CD4-positive, alpha-beta T cell (primary cell): Measurements from ENCODE around the gene CCL8. TPM values are rescaled to one million over a fixed set of nuclear protein-coding genes. Genes with fewer than 3 reads are reported as not detected.

Experiments
- ATAC-seq: fragments of 200-7000 bp; cut with Tn5 transposase; one replicate; pipeline ENCODE4 v1.10.0; 2022; ENCODE audit warnings: mild to moderate bottlenecking; ENCODE audit not compliant: poor library complexity
- CTCF ChIA-PET: fragments of 350-600 bp; sonication (Branson Sonifier 250); formaldehyde crosslinking; loops from one replicate; lab custom pipeline; 2021; ENCODE audit warnings: antibody characterized with exemption, inconsistent platforms; lab: Charles Lee
- POLR2A ChIA-PET: fragments of 350-600 bp; sonication (Branson Sonifier 250); formaldehyde crosslinking; loops from one replicate; lab custom pipeline; 2021; ENCODE audit warnings: antibody characterized with exemption, inconsistent platforms; lab: Charles Lee
- DNase-seq, 14 experiments: peaks; one replicate each; pipeline ENCODE4 v3.0.0-alpha.2; 2013 to 2020; ENCODE audit warnings: mixed read lengths in 2 of 14
- H3K27ac ChIP-seq, 2 donors: one replicate each; pipeline versions ENCODE4 v1.5.1 to v1.7.0; 2013; ENCODE audit warnings: low read length in 2 of 2, low read depth in 1 of 2, mild to moderate bottlenecking in 1 of 2
- H3K27me3 ChIP-seq, 2 experiments: 1 replicate in 1 of 2; 2 replicates in 1 of 2; pipeline versions ENCODE4 v1.6.1 to v1.7.0; 2013; ENCODE audit warnings: low read length in 2 of 2, control low read depth in 1 of 2, mild to moderate bottlenecking in 1 of 2, moderate library complexity in 1 of 2; ENCODE audit not compliant: insufficient read depth in 2 of 2, control insufficient read depth in 1 of 2
- H3K36me3 ChIP-seq: one replicate; pipeline ENCODE4 v1.6.1; 2013; ENCODE audit warnings: low read length, control low read depth; ENCODE audit not compliant: insufficient read depth
- H3K4me1 ChIP-seq: one replicate; pipeline ENCODE4 v1.6.1; 2013; ENCODE audit warnings: low read length, control low read depth; ENCODE audit not compliant: insufficient read depth
- H3K4me3 ChIP-seq: one replicate; pipeline ENCODE4 v1.5.1; 2013; ENCODE audit warnings: mild to moderate bottlenecking, low read length, moderate library complexity
- H3K9me3 ChIP-seq, 2 experiments: 1 replicate in 1 of 2; 2 replicates in 1 of 2; pipeline versions ENCODE4 v1.6.1 to v1.7.0; 2013; ENCODE audit warnings: low read length in 2 of 2, mild to moderate bottlenecking in 2 of 2, control low read depth in 1 of 2, moderate library complexity in 1 of 2; ENCODE audit not compliant: control insufficient read depth in 1 of 2, insufficient read depth in 1 of 2
- H3K27ac Mint-ChIP-seq: one replicate; pipeline ENCODE4 v1.8.0; 2020; ENCODE audit warnings: mixed read lengths
- H3K27me3 Mint-ChIP-seq: one replicate; pipeline ENCODE4 v1.8.0; 2021; ENCODE audit warnings: mixed read lengths
- H3K36me3 Mint-ChIP-seq: one replicate; pipeline ENCODE4 v1.8.0; 2021; ENCODE audit warnings: low read depth, mixed read lengths
- H3K4me1 Mint-ChIP-seq: one replicate; pipeline ENCODE4 v1.8.0; 2021; ENCODE audit warnings: low read depth, mixed read lengths
- H3K4me3 Mint-ChIP-seq: one replicate; pipeline ENCODE4 v1.8.0; 2020; ENCODE audit warnings: mild to moderate bottlenecking, mixed read lengths
- H3K9me3 Mint-ChIP-seq: one replicate; pipeline ENCODE4 v1.8.0; 2020; ENCODE audit warnings: mixed read lengths
- intact Hi-C, 2 experiments: fragments of 100-400 bp; cut with DNase I in 1 of 2; cut with micrococcal nuclease in 1 of 2; formaldehyde crosslinking; loops; one replicate each; pipeline versions ENCODE4 v1.15.1 to v1.9.0; 2023 to 2025; cut with DNase I, micrococcal nuclease
- total RNA-seq, 174 experiments: library from RNA in 2 of 174; stranded (reverse) in 2 of 174; gene quantifications; one replicate each; pipeline ENCODE4 v1.2.3 and lab custom pipeline; 2021 to 2026
- TF ChIP-seq, protein P1 (sequence below): fragments of 200-600 bp; IDR thresholded peaks from one replicate; pipeline ENCODE4 v1.8.0; 2022; ENCODE audit warnings: antibody characterized with exemption, mild to moderate bottlenecking

CCL8 gene
- total RNA-seq, 2 experiments from 2014 or later = not detected

DNA sequence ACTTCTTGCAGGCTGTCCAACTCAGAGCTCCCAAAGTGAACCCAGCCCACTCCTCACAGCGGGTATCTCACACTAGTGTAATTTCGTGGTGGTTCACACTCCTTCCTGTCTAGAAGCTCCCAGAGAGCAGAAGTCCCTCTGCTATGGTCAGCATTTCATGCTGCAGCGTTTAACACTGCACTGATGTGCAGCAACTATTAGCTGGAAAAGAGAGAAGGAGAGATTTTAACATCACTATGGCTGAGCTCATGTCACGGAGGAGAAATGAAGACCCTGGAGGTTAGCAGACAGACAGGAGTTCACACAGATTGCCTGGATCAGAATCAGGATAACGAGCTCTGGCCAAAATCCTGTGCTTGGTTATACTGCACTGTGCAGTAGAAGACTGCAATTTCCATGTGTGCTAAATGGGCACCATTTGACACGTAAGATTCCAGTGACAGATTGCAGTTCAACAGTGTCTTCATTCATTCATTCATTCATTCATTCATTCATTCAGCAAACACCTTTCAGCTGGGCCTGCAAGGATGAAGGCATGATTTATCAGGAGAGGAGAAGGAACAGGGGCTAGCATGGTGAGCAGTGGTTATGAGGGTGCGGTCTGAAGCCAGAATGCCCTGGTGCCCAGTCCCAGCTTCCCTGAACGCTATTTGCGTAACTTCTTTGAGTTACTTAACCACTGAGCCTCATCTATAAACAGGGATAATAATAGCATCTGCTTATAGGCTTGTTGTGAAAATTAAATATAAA, 49.1 kb downstream of the CCL8 start:
- Mint-ChIP-seq H3K36me3 (no peaks in the 10 kb centered on the region), H3K27ac (no peak overlapping the region), H3K27me3 (no peaks in the 10 kb centered on the region), H3K9me3 (no peaks in the 10 kb centered on the region), H3K4me1 (peaks cover 9% of the 10 kb centered on the region), H3K4me3 (no peak overlapping the region)
- ATAC-seq (no peak), DNase-seq (no peak)
- CTCF ChIA-PET = no interaction called here
- Histone ChIP-seq H3K27ac (no peak overlapping the region), H3K4me3 (no peak overlapping the region), H3K4me1 (peaks cover 2% of the 10 kb centered on the region), H3K9me3 (no peaks in the 10 kb centered on the region), H3K36me3 (no peaks in the 10 kb centered on the region), H3K27me3 (no peaks in the 10 kb centered on the region)
- TF ChIP-seq, protein P1, sequence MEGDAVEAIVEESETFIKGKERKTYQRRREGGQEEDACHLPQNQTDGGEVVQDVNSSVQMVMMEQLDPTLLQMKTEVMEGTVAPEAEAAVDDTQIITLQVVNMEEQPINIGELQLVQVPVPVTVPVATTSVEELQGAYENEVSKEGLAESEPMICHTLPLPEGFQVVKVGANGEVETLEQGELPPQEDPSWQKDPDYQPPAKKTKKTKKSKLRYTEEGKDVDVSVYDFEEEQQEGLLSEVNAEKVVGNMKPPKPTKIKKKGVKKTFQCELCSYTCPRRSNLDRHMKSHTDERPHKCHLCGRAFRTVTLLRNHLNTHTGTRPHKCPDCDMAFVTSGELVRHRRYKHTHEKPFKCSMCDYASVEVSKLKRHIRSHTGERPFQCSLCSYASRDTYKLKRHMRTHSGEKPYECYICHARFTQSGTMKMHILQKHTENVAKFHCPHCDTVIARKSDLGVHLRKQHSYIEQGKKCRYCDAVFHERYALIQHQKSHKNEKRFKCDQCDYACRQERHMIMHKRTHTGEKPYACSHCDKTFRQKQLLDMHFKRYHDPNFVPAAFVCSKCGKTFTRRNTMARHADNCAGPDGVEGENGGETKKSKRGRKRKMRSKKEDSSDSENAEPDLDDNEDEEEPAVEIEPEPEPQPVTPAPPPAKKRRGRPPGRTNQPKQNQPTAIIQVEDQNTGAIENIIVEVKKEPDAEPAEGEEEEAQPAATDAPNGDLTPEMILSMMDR = no peak
- POLR2A ChIA-PET = no interaction called here
- intact Hi-C loops = no loop called here

DNA sequence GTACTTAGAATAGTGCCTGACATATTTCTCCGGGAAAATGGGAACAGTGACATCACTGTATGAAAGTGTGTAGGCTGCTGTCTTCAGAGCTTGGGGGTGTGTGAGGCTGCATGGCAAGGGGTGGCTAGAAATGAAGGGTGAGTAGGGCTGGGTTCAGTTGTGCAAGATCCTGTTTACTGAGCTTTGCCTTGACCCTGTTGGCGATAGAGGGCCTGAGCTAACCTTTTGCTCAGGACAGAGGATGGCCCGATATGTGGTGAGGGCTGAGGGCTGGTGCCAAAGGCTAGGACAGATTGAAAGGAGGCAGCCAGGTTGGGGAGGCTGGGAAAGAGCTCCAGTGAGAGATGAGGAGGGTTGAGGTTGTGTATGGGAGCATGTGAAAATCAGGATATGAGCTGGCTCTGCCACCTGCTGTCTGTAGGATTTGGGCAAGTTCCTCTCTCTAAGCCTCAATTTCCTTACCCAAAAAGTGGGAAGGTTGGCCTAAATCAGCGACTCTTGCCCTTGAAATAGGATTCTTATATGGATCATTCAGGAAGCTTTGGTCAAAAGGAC, 49.8 kb downstream of the CCL8 start:
- intact Hi-C loops = no loop called here
- DNase-seq (peak in 1 of 14 experiments; percentile 16), ATAC-seq (no peak)
- H3K4me1 Mint-ChIP-seq = peaks cover 9% of the 10 kb centered on the region
- no peaks in the 10 kb centered on the region for H3K9me3 Mint-ChIP-seq
- no peaks in the 10 kb centered on the region for H3K9me3 ChIP-seq
- H3K27ac Mint-ChIP-seq = no peak overlapping the region
- H3K4me1 ChIP-seq = peaks cover 2% of the 10 kb centered on the region
- H3K27ac ChIP-seq = no peak overlapping the region
- ChIA-PET CTCF (no interaction called here), POLR2A (no interaction called here)
- H3K36me3 Mint-ChIP-seq = no peaks in the 10 kb centered on the region
- H3K4me3 Mint-ChIP-seq = no peak overlapping the region
- H3K36me3 ChIP-seq = no peaks in the 10 kb centered on the region
- no peaks in the 10 kb centered on the region for H3K27me3 ChIP-seq
- no peak overlapping the region for H3K4me3 ChIP-seq
- TF ChIP-seq, protein P1 = no peak
- H3K27me3 Mint-ChIP-seq = no peaks in the 10 kb centered on the region

DNA sequence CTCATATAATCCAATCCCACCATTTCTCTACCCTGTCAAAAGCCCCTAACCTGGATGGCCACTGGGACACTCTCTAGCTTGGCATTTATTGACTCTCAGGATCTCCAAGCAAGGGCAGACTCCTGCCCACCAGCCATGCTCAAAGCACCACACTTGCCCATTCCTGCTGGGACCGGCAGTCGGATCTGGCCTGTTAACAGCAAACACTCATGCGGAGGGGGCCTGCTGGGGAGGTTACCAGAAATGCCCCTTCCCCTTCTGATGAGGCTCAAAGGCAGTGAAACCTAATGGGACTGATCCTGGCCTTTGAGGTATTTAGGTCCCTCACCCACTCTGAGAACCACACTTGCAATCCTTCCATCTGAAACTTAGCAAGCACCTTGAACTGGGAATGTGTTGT, 50.3 kb downstream of the CCL8 start:
- no peak overlapping the region for H3K4me3 Mint-ChIP-seq
- H3K36me3 ChIP-seq = no peaks in the 10 kb centered on the region
- DNase-seq (no peak), ATAC-seq (no peak)
- ChIA-PET CTCF (no interaction called here), POLR2A (no interaction called here)
- no peaks in the 10 kb centered on the region for H3K9me3 ChIP-seq
- peaks cover 9% of the 10 kb centered on the region for H3K4me1 Mint-ChIP-seq
- H3K9me3 Mint-ChIP-seq = no peaks in the 10 kb centered on the region
- TF ChIP-seq, protein P1 = no peak
- intact Hi-C loops = no loop called here
- no peak overlapping the region for H3K4me3 ChIP-seq
- no peaks in the 10 kb centered on the region for H3K36me3 Mint-ChIP-seq
- H3K27me3 Mint-ChIP-seq = no peaks in the 10 kb centered on the region
- no peak overlapping the region for H3K27ac Mint-ChIP-seq
- peaks cover 2% of the 10 kb centered on the region for H3K4me1 ChIP-seq
- H3K27me3 ChIP-seq = no peaks in the 10 kb centered on the region
- no peak overlapping the region for H3K27ac ChIP-seq
